Activated naive CD8-positive, alpha-beta T cell treated with anti-CD3 and anti-CD28 coated beads, Interleukin-2, amount 50 U/mL, for 24 hours (primary cell): Measurements from ENCODE around the gene TPO.

Experiments used
- ATAC-seq: fragments of 150-1000 bp; cut with Tn5 transposase; one replicate; pipeline ENCODE4 v1.10.0; 2021
- DNase-seq: peaks from one replicate; pipeline ENCODE4 v3.0.0; 2021
- H3K27ac Mint-ChIP-seq: one replicate; pipeline ENCODE4 v1.8.0; 2021; ENCODE audit warnings: mild to moderate bottlenecking, mixed read lengths
- H3K27me3 Mint-ChIP-seq: one replicate; pipeline ENCODE4 v1.8.0; 2021; ENCODE audit warnings: mixed read lengths
- H3K36me3 Mint-ChIP-seq: one replicate; pipeline ENCODE4 v1.8.0; 2021; ENCODE audit warnings: low read depth, mixed read lengths
- H3K4me1 Mint-ChIP-seq: one replicate; pipeline ENCODE4 v1.8.0; 2021; ENCODE audit warnings: mixed read lengths
- H3K4me3 Mint-ChIP-seq: one replicate; pipeline ENCODE4 v1.8.0; 2021; ENCODE audit warnings: mild to moderate bottlenecking, moderate library complexity, mixed read lengths
- H3K9me3 Mint-ChIP-seq: one replicate; pipeline ENCODE4 v1.8.0; 2021; ENCODE audit warnings: mixed read lengths

TPO gene

GRCh38 chr2:1420746-1421480 lies 7.7 kb downstream of the TPO start:
- Mint-ChIP-seq H3K9me3 (no peaks in the 10 kb centered on the region), H3K4me1 (no peaks in the 10 kb centered on the region), H3K4me3 (no peak overlapping the region), H3K36me3 (no peaks in the 10 kb centered on the region), H3K27me3 (no peaks in the 10 kb centered on the region), H3K27ac (no peak overlapping the region)
- DNase-seq (no peak), ATAC-seq (no peak)

- H3K9me3 Mint-ChIP-seq = no peaks in the 10 kb centered on the region
- H3K27me3 Mint-ChIP-seq = no peaks in the 10 kb centered on the region
- DNase-seq (no peak), ATAC-seq (peak; percentile 33)
- no peaks in the 10 kb centered on the region for H3K36me3 Mint-ChIP-seq
- H3K4me3 Mint-ChIP-seq = no peak overlapping the region
- no peak overlapping the region for H3K27ac Mint-ChIP-seq
- no peaks in the 10 kb centered on the region for H3K4me1 Mint-ChIP-seq
These were observed 8.5 kb downstream of the TPO start for GRCh38 chr2:1421731-1422130.

GRCh38 chr2:1422131-1422530 lies 8.9 kb downstream of the TPO start:
- H3K36me3 Mint-ChIP-seq = no peaks in the 10 kb centered on the region
- H3K27me3 Mint-ChIP-seq = peaks cover 2% of the 10 kb centered on the region
- peak; percentile 33 for ATAC-seq

GRCh38 chr2:1422716-1423285 lies 9.5 kb downstream of the TPO start:
- Mint-ChIP-seq H3K4me3 (no peak overlapping the region), H3K36me3 (no peaks in the 10 kb centered on the region), H3K27me3 (peaks cover 2% of the 10 kb centered on the region), H3K4me1 (no peaks in the 10 kb centered on the region), H3K27ac (no peak overlapping the region), H3K9me3 (no peaks in the 10 kb centered on the region)
- ATAC-seq (no peak), DNase-seq (no peak)

More at GRCh38 chr2:1422131-1422530, 8.9 kb downstream of the TPO start:
- Mint-ChIP-seq H3K27ac (no peak overlapping the region), H3K9me3 (no peaks in the 10 kb centered on the region), H3K4me3 (no peak overlapping the region), H3K4me1 (no peaks in the 10 kb centered on the region)
- no peak for DNase-seq

- no peak for DNase-seq
- Mint-ChIP-seq H3K4me3 (no peak overlapping the region), H3K27ac (no peak overlapping the region), H3K9me3 (no peaks in the 10 kb centered on the region), H3K4me1 (no peaks in the 10 kb centered on the region), H3K27me3 (peaks cover 2% of the 10 kb centered on the region), H3K36me3 (no peaks in the 10 kb centered on the region)
- no peak for ATAC-seq
These were observed 13.8 kb downstream of the TPO start for GRCh38 chr2:1427086-1427485.

- Mint-ChIP-seq H3K4me3 (no peak overlapping the region), H3K9me3 (no peaks in the 10 kb centered on the region), H3K36me3 (no peaks in the 10 kb centered on the region), H3K27me3 (peaks cover 2% of the 10 kb centered on the region), H3K4me1 (no peaks in the 10 kb centered on the region), H3K27ac (no peak overlapping the region)
- no peak for ATAC-seq
- DNase-seq = no peak
These were observed 16.6 kb downstream of the TPO start for GRCh38 chr2:1429895-1430294.

GRCh38 chr2:1430491-1430890 lies 17.2 kb downstream of the TPO start:
- H3K4me3 Mint-ChIP-seq = no peak overlapping the region
- ATAC-seq (no peak), DNase-seq (no peak)
- H3K4me1 Mint-ChIP-seq = no peaks in the 10 kb centered on the region
- no peaks in the 10 kb centered on the region for H3K9me3 Mint-ChIP-seq
- H3K36me3 Mint-ChIP-seq = no peaks in the 10 kb centered on the region
- H3K27me3 Mint-ChIP-seq = peaks cover 2% of the 10 kb centered on the region
- H3K27ac Mint-ChIP-seq = no peak overlapping the region

- H3K9me3 Mint-ChIP-seq = no peaks in the 10 kb centered on the region
- H3K4me3 Mint-ChIP-seq = no peak overlapping the region
- no peaks in the 10 kb centered on the region for H3K36me3 Mint-ChIP-seq
- H3K4me1 Mint-ChIP-seq = no peaks in the 10 kb centered on the region
- H3K27me3 Mint-ChIP-seq = peaks cover 2% of the 10 kb centered on the region
- no peak for DNase-seq
- no peak for ATAC-seq
- no peak overlapping the region for H3K27ac Mint-ChIP-seq
These were observed 18.7 kb downstream of the TPO start for GRCh38 chr2:1431886-1432400.

GRCh38 chr2:1432726-1433125 lies 19.5 kb downstream of the TPO start:
- Mint-ChIP-seq H3K27me3 (no peaks in the 10 kb centered on the region), H3K9me3 (no peaks in the 10 kb centered on the region), H3K36me3 (no peaks in the 10 kb centered on the region), H3K27ac (no peak overlapping the region), H3K4me1 (no peaks in the 10 kb centered on the region), H3K4me3 (no peak overlapping the region)
- no peak for DNase-seq
- no peak for ATAC-seq

- H3K36me3 Mint-ChIP-seq = no peaks in the 10 kb centered on the region
- no peaks in the 10 kb centered on the region for H3K9me3 Mint-ChIP-seq
- ATAC-seq = no peak
- H3K4me1 Mint-ChIP-seq = no peaks in the 10 kb centered on the region
- DNase-seq = no peak
- H3K27me3 Mint-ChIP-seq = no peaks in the 10 kb centered on the region
- no peak overlapping the region for H3K4me3 Mint-ChIP-seq
- H3K27ac Mint-ChIP-seq = peak overlapping the region; percentile 34
These were observed 23.1 kb downstream of the TPO start for GRCh38 chr2:1436369-1436768.

- no peaks in the 10 kb centered on the region for H3K9me3 Mint-ChIP-seq
- H3K27ac Mint-ChIP-seq = no peak overlapping the region
- DNase-seq = no peak
- no peaks in the 10 kb centered on the region for H3K27me3 Mint-ChIP-seq
- no peaks in the 10 kb centered on the region for H3K4me1 Mint-ChIP-seq
- no peak for ATAC-seq
- H3K36me3 Mint-ChIP-seq = no peaks in the 10 kb centered on the region
- H3K4me3 Mint-ChIP-seq = no peak overlapping the region
These were observed 23.8 kb downstream of the TPO start for GRCh38 chr2:1437101-1437500.

GRCh38 chr2:1437537-1437936 lies 24.3 kb downstream of the TPO start:
- Mint-ChIP-seq H3K4me3 (no peak overlapping the region), H3K9me3 (no peaks in the 10 kb centered on the region), H3K27ac (no peak overlapping the region), H3K27me3 (no peaks in the 10 kb centered on the region), H3K36me3 (no peaks in the 10 kb centered on the region), H3K4me1 (no peaks in the 10 kb centered on the region)
- ATAC-seq = no peak
- DNase-seq = no peak

- no peak for DNase-seq
- Mint-ChIP-seq H3K4me1 (no peaks in the 10 kb centered on the region), H3K36me3 (no peaks in the 10 kb centered on the region), H3K4me3 (no peak overlapping the region), H3K27ac (no peak overlapping the region), H3K9me3 (no peaks in the 10 kb centered on the region), H3K27me3 (no peaks in the 10 kb centered on the region)
- ATAC-seq = no peak
These were observed 25.7 kb downstream of the TPO start for GRCh38 chr2:1438972-1439371.

GRCh38 chr2:1440581-1440980 lies 27.3 kb downstream of the TPO start:
- Mint-ChIP-seq H3K27ac (no peak overlapping the region), H3K4me3 (no peak overlapping the region), H3K27me3 (no peaks in the 10 kb centered on the region), H3K36me3 (no peaks in the 10 kb centered on the region), H3K4me1 (no peaks in the 10 kb centered on the region), H3K9me3 (no peaks in the 10 kb centered on the region)
- ATAC-seq (no peak), DNase-seq (no peak)

GRCh38 chr2:1446301-1446700 lies 33.0 kb downstream of the TPO start:
- Mint-ChIP-seq H3K9me3 (no peaks in the 10 kb centered on the region), H3K4me3 (no peak overlapping the region), H3K4me1 (no peaks in the 10 kb centered on the region), H3K27ac (no peak overlapping the region), H3K27me3 (peaks cover 5% of the 10 kb centered on the region), H3K36me3 (no peaks in the 10 kb centered on the region)
- no peak for DNase-seq
- no peak for ATAC-seq
